Keratinocyte (primary cell): Measurements from ENCODE around the gene SYTL1.

Source experiments
- EZH2 ChIP-seq: IDR thresholded peaks from one replicate; pipeline ENCODE4 v1.6.1; 2012; ENCODE audit warnings: inconsistent platforms, mild to moderate bottlenecking, low read length, moderate library complexity
- TF ChIP-seq, protein P1 (sequence below), 3 experiments: IDR thresholded peaks in 1 of 3; conservative IDR thresholded peaks in 1 of 3; optimal IDR thresholded peaks in 1 of 3; 2 replicates in 2 of 3; 3 replicates in 1 of 3; pipeline versions ENCODE3 to v1.5.1; 2011; ENCODE audit warnings: low read length in 3 of 3, mild to moderate bottlenecking in 3 of 3, moderate library complexity in 2 of 3, control low read depth in 1 of 3, inconsistent platforms in 1 of 3; ENCODE audit not compliant: insufficient read depth in 2 of 3; ENCODE audit errors: extremely low read depth in 1 of 3

DNA sequence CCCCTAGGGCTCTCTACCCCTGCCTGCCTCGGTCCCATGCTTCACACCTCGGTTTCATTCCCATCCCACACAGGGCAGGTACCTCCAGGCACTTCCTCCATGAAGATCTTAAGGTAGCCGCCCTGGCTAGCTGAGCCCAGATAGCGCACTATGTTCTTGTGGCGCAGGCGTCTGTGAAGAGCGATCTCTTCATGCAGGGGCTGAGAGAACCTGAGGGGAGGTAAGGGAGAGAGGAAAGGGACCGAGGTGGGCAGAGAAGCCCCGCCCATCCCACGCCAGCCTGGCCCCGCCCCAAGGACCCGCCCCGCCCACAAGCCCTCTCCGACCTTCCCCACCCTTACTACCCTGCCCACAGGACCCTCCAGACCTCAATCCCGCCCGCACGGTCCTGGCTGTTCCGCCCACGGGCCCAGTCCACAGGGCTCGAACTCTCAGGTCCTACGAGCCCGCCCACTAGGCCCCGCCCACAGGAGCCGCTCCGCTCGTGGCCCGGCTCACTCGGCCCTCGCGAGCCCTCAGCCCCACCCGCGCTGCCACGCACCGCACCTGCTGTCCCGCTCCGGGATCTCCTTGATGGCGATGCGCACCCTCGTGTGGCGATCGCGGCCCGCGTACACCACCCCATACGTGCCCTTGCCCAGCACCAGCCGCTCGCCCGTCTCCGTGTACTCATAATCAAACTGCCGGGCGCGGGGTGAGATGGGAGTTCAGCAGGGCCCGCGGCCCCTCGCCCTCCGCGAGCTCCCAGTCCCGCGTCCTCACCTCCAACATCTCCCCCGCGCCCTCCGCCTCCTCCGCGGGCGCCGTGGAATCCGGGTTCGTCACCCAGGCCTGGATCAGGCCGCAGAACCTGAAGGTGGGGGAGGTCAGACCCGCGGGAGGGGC lies 18.6 kb downstream of the SYTL1 start:
- TF ChIP-seq, protein P1, sequence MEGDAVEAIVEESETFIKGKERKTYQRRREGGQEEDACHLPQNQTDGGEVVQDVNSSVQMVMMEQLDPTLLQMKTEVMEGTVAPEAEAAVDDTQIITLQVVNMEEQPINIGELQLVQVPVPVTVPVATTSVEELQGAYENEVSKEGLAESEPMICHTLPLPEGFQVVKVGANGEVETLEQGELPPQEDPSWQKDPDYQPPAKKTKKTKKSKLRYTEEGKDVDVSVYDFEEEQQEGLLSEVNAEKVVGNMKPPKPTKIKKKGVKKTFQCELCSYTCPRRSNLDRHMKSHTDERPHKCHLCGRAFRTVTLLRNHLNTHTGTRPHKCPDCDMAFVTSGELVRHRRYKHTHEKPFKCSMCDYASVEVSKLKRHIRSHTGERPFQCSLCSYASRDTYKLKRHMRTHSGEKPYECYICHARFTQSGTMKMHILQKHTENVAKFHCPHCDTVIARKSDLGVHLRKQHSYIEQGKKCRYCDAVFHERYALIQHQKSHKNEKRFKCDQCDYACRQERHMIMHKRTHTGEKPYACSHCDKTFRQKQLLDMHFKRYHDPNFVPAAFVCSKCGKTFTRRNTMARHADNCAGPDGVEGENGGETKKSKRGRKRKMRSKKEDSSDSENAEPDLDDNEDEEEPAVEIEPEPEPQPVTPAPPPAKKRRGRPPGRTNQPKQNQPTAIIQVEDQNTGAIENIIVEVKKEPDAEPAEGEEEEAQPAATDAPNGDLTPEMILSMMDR (optimal IDR thresholded peaks at IDR 0.05 in 1 of 3, IDR thresholded peaks at IDR 0.05 in 1 of 3, conservative IDR thresholded peaks at IDR 0.05 in 1 of 3; ENCODE audit: extremely low read depth in 1 of 3, insufficient read depth in 2 of 3, low read length in 3 of 3): no peak
- TF ChIP-seq EZH2: no peak
